Central memory CD4-positive, alpha-beta T cell (primary cell): ENCODE results near the gene SCARF1.

ENCODE experiments used
- DNase-seq: peaks from one replicate; pipeline ENCODE4 v3.0.0; 2022

SCARF1 gene

DNA sequence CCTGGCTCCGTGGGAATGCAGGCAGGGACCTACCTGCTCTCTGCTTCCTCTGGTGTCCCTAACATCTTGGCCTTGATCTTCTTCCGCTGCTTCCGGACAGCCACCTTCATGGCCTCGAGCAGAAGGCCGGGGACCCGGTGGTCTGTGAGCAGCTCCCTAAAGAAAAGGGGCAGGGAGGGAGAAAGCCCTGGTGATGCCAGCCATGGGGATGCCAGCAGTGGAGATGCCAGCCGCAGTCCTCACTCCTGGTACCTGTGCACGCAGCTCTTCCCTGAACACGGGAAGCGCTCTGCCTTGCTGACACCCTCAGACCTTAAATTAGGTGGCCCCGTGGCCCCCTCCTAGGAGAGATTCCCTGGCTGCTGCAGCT is 2.3 kb upstream of the SCARF1 start:
- no peak for DNase-seq

DNA sequence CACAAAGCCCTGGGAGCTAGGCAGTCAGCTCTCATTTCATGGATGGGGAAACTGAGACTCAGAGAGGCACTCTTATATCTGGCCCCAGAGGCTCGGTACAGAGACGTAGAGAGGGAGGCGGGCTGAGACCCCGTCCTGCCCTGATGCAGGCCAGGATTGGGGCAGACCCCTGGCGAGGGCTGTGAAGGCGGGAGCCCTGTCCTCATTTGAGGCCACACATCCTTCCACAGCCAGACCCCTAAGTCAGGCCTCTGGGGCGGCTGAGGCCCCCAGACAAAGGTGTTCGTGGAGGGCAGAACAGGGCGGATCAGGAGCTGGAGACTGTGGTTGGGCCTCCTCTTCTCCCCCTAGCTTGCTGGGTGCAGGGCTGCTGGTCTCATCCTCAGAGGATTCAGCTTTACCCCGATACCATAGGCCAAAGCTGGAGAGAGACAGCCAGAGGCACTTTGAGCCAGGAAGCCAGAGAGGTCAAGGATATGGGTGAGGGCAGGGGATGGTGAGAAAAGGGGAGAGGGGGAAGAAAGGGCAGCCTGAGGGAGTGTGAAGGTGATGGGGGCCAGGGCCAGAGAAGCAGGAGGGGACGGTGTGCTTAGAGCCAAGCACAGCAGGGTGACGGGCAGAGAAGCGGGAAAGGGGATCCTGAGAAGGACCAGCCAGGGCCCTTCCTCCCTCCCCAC is 805 bp upstream of the SCARF1 start:
- no peak for DNase-seq

DNA sequence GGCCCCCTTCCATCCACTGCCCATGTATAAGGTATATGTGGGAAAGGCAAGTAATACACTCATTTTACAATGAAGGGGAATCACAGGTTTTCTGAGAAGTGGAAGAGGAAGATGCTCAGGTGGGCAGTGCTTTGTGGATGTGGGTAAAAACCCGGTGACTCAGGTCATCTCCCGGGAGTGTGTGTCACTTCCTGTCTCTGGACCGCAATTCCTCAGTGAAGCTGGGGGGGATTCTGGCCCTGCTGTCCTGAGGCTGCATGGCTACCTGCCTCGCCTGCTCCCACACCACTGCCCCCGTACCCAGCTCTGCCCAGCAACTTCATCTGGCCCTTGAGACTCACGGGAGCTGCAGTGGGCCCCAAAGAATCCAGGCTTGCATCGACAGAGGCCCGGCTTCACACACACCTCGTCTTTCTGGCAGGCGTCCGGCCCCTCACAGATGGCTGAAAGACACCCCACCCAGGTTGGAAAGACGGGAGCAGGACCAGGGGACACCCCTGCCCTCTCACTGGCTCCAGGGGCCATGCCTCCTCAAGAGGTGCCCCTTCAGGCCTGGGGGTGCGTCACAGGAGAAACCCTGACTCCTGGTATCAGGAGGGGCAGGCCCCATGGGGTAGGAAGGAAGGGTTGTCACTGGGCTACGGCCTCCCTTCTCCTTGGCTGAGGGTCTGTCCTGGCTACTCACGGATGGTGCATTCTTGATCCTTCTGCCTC is 882 bp downstream of the SCARF1 start:
- no peak for DNase-seq

DNA sequence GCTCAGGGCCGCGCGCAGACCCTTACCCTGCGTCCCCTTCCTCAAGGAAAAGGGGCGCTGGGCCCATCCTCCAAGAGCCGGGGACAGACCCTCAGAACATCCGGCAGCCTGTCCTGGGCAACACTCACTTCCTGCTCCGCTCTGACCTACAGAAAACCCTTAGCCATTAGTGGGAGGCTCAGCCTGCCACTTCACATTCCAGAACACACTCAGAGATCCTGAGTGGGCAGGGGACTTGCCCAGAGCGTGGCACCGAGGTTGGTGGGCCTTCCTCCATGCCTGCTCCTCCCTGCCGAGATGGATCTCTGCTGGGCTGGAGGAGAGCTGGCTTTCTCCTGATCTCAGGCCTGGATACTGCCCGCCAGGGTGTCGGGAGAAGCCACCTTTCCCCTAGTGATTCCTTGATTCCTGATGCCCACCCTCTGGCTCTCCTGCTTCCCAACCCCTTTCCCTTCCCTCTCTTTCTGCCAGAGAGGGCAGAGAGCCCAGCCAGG is 1.5 kb downstream of the SCARF1 start:
- no peak for DNase-seq

DNA sequence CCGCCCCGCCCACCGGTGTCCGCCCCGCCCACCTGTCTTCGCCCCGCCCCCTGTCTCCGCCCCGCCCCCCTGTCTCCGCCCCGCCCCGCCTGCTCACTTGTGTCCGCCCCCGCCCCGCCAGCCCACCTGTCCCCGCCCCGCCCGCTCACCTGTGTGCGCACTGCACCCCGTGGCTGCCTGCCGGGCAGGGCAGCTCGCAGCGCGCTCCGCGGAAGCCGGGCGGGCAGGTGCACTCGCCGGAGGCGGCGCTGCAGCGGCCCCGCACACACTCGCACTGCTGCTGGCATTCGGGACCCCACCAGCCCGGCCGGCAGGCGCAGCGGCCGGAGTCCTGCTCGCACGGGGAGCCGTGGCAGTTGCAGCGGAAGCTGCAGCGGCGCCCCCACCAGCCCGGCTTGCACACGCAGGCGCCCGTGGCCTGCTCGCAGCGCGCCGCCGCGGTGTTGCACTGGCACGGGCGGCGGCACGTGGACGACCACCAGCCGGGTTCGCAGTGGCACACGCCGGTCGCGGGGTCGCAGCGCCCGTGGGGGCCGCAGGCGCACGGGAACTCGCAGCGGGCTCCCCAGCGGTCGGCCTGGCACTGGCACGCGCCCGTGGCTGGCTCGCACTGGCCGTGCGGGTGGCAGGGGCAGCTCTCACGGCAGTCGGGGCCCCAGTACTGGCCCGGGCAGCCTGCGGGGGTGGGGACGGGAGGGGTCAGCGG is 2.1 kb downstream of the SCARF1 start:
- peak; percentile 73 for DNase-seq

DNA sequence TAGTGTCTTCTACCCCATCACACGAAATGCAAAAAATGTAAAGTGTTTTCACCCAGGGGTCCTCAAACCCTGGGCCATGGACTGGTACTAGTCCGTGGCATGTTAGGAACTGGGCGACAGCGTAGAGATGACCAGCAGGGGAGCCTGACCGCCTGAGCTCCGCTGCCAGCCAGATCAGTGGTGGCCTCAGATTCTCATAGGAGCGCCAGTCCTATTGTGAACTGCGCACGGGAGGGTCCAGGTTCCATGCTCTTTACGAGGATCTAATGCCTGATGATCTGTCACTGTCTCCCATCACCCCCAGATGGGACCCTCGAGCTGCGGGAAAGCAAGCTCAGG is 4.5 kb downstream of the SCARF1 start:
- no peak for DNase-seq

DNA sequence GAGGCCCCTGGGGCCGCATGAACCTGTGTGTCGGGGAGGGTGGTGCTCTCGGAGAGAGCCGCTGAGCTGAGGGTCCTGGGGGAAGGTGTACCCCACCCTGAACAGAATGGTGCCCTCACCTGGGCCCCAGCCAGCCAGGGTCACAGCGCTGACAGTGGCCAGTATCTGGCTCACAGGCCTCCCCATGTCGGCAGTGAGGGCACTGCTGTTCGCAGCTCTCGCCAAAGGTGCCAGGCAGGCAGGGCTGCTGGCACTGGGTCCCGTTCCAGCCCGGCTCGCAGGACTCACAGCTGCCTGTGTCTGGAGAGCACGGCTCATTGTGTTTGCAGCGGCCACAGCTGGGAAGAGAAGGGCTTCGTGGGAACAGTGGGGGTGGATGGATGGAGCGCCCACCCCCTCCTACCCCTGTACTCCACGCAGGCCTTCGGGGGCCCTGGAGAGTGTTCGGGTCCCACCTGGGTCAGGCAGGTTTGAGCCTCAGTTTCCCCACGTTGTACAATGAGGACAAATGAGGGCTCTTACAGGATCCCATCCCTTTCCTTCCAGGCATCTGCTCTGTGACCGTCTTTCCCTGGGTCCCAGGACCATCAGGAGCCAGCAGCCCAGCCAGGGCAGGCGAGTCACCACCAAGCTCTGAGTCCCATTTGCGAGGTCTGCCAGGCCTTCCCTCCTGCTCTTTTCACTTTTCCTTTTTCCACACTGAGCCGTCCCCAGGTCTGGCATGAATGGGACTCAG is 5.0 kb downstream of the SCARF1 start:
- no peak for DNase-seq

DNA sequence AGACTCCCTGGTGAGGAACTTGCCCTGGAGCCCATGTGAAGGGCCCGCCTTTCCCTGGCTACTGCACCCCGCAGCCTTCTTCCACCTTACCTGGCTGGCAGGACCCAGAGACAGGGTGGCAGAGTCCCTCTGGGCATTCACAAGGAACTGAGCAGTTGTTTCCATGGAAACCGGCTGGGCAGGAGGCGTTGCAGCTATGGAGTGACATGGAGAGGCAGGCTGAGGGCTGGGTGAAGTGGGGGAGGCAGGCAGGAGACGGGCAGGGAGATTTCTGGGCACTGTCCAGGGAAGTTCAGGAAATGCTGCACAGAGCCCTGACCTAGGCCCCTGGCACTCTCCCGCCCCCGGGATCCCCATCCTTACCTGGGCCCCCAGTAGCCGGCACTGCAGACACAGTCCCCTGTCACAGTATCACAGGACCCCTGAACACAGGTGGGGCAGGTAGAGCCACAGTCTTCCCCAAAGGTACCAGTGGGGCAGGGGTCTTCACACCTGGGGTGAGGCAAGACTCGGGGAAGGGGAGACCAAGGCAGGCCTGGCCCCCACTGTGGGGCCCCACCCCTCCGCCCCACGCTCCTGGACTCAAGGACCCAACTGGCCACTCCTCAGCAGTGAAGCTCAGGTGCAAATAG is 5.9 kb downstream of the SCARF1 start:
- no peak for DNase-seq

DNA sequence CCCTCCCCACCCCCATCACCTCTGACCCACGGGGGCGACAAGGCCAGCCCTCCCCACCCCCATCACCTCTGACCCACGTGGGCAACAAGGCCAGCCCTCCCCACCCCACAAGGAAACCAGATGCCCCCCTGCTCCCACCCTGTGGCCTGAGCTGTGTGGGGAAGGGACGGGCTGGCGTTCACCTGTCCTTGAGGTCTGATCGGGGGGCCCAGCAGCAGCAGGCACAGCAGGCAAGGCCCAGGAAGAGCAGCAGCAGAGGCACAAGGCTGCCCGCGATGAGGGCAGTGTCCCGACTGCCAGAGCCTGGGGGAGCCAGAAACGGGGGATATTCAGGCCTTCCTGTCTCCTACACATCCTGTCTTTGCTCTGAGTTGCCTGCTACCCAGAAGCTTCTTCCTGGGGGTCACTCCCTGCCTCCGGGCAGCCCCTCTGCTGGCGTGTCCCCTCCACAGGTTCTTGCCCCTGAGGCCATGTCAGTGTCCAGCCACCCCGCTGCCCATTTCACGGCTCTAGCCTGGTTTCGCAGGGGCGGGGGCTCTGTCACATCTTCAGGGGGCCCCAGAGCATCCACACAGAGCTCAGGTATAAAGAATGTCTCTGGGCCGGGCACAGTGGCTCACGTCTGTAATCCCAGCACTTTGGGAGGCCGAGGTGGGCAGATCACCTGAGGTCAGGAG is 6.8 kb downstream of the SCARF1 start:
- DNase-seq, result no peak

DNA sequence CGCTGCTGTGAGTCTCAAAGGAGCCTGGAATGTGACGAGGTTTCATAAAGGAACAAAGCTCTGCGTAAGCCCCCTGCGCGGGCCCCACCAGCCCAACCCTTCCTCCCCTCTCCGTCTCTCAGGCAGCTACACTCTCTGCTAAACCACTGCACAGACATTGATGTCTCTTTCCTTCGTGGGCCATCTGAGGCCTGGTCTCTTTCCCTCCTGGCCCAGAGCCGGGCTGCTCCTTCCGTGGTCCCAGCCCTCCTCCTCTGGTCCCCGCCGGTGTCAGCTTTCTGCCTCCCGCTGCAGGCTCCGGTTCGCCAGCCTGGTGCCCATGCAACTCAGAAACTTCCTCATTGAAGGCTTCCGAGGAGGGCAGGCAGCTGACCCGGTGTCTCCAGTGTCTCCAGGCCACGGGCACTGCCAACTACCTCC is 7.4 kb downstream of the SCARF1 start:
- no peak for DNase-seq

DNA sequence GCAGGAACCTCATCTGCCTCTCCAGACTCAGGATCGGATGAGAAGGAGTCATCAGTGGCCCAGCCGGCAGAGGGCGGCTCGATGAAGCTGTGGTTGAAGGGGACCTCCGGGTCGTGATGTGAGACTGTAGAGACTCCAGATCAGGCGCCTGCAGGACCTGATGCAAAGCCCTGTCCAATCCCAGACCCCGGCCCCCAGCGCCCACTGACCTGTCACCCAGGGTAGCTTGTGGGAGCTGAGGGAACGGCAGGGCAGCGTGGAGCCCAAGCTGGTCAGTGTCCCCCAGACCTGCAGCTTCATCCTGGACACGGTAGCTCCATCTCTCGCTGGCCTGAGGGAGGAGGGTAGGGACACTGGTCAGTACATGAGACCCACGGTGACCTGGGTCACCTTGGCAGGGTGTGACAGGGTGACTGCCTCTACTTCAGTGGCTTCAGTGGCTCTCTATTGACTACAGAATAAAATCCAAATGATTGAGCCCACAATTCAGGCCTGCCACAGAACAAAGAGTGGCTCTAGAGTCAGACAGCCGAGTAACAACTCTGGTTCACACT is 8.7 kb downstream of the SCARF1 start:
- DNase-seq, result no peak

DNA sequence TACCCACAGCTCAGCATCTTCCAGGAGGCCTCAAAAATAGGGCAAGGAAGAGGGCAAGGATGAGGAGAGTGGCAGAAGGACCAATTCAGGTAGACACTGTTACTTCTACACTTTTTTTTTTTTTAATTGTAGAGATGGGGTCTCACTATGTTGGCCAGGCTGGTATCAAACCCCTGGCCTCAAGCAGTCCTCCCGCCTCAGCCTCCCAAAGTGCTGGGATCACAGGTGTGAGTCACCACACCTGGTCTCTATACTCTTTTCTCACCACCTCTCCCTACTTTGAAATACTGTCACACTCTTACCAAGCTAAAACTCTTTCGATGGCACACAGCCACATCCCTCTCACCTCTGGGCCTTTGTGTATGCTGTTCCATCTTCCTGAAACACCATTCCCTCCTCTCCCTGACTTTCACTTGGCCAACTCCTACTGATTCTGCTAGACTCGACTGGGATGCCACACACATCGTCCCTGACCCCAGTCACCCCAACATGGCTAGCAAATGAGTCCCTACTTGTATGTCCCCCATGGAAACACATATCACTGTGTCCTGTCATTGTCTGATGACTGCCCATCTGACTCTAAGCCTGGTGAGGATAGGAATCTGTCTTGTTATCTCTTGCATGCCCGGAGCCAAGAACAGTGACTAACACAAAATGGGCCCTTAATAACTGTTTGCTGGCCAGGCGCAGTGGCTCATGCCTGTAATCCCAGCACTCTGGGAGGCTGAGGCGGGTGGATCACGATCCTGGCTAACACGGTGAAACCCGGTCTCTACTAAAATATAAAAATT is 9.7 kb downstream of the SCARF1 start:
- DNase-seq, result no peak

DNA sequence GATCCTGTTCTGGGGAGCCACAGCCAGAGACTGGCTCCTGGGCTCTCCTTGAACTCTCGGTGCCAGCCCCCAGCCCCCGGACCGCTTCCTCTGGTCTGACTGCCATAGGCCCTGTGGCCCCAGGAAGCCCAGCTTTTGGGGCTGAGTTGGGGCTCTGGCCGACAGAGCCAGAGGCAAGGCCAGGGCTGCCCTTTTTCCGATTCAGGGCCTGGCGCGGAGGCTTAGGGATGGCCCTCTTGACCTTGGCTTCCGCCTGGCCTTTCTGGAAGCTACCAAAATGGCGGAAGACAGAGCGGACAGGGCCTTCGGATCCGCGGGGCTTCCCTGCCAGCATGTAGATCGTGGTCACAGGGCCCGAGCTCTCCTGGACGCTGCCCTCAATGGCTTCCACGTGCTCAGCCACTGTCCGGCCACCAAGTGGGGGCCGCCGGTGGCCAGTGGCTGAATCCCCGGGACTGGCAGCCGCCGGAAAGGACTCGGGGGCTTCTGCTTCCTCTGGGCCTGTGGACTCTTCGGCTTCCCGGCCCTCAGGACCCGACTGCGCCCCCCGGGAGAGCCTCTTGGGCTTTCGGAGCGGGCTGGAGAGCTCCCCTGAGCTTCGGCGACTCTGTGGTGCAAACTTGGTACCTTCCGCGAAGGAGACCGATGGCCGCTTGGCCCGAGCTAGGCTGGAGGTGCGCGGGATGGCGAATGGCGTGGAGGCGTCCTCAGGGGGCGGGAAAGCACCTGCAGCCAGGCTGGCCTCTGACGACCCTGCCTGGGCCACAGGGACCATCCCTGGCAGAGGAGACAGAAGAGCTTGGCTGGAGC is 10.5 kb downstream of the SCARF1 start:
- no peak for DNase-seq

DNA sequence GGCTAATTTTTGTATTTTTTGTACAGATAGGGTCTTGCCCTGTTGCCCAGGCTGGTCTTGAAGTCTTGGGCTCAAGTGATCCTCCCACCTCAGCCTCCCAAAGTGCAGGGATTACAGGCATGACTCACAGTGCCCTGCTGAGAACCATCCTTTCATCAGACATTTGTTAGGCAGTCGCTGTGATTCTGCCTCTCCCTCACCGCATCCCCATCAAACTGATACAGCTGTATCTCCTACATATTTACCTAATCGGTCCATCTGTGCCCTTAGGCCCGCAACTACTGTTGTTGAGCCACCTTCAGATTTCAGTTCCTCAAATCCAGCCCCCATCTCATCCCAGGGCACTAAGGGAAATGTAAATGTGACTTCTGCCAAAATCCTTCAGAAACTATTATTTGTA is 14.9 kb downstream of the SCARF1 start:
- DNase-seq, result no peak

DNA sequence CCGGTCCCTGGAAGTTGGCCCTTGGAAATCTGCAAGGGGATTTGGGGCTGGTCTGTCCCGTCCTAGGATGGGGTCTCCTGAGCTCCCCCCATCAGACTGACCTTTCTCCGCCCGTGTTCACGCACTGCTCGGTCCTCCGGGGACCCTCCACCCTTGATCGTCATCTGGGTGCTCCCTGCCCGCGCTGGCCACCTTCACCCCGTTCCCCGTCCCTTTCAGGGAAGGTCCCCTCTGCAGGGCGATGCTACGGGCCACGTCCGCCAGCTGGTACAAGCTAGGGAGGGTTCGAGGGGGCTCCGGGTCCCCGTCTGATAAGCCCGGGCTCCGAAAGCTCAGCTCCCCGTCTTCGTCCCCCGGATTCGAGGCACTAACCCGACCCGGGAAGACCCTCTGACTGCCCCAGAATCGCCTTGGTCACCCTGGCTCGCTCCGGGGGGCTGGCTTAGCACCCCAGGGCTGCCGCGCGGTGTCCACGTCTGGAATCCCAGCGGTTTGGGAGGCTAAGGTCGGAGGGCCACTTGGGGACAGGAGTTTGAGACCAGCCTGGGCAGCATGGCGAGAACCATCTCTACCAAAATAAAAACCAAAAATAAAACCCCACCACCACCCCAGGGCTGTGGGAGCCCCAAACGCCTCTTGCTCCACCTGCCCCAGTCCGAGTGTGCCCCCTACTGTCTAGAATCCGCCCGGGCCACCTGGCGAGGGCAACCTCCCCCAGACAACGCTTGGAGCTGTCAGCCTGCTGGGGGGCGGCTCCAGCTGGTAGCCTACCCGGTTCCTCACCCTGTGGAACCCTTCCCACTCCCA is 15.8 kb downstream of the SCARF1 start:
- peak; percentile 53 for DNase-seq

DNA sequence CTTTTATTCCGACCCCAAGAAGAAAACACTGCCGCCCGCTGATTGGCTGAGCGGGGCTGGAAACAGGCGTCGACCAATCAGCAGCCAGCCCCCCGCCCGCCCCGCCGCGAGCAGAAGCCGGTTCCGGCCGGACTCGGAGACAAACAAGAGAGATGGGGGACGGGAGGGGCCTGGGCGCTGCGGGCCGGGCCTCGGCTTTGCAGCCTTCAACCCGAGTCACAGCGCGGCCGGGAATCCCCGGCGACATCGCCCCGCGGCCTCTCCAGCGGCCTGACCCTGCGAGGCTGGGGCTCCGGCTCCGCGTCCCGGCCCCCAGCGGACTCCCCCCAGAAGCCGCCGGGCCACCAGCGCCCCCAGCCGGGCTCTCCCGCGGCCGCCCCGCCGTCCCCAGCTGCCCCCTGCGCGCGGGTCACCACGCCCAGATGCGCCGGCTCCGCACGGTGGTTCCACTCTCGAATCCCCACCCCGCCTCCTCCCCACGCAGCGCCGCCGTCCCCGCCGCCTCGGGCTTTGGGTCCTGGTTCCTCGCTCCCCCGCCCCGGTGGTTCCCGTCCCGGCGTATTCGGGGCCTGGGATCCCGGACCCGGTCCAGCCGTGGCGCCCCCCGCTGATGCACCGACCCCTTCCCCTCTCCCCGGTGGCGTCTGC is 16.6 kb downstream of the SCARF1 start:
- peak; percentile 80 for DNase-seq

DNA sequence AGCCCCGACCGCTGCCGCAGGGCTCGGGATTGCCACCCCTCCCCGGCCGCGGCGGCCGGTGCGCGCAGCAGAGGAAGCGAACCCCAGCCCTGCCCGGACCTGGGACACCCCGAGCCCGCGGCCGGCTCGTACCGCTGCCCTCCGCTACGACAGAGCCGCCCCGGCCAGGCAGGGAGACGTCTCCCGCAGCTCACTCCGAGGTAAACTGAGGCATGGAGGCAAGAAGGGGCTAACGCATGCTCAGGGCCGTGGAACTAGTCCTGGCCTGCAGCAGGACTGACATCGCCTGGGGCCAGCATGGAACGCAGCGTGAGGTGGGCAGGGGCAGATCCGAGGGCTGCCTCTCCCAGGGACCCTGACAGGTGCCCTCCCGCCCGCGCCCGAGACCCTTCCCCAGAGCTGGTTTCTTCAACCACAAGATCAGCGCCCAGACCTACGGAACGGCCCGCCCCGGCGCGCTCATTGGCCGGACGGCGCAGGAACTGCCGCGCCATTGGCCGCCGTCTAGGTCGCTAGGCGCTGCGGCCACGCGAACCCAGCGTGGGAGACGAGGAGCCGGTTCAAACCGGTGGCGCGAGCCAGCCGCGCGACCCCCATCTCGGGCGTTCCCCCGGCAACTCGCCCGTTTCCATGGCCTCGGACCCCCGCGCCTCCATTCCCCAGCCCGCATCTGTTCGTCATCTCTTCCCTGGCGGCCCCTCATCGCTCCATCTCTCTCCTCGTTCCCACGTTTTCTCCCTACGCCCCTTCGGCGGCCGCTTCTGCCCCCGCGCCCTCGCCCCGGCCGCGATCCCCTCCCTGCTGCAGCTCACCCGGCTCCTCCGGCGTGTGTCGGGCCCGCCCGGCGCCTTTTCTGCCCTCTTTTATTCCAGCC is 17.3 kb downstream of the SCARF1 start, which contains the start of gene SLC43A2:
Gene SLC43A2, minus strand, starts transcription at position 853 of the 874 bp plus-strand sequence. CDS start 960 bp downstream, outside the sequence.
- DNase-seq, result peak; percentile 69
